GM21360 (cell line): Measurements from ENCODE around the gene PRR7.
A peak's percentile ranks its signal among the peaks of the same experiment; 100 is the strongest.

Experiments used
- ATAC-seq: cut with Tn5 transposase; IDR thresholded peaks from one replicate; pipeline ENCODE4 v1.9.1; 2021; ENCODE audit warnings: mild to moderate bottlenecking, moderate library complexity; ENCODE audit not compliant: unreplicated experiment

PRR7 gene

GRCh38 chr5:177496070-177496726 lies 49.6 kb downstream of the PRR7 start:
- ATAC-seq: no peak

- ATAC-seq: peak; percentile 7
Observed at GRCh38 chr5:177496727-177497291, 50.2 kb downstream of the PRR7 start.

GRCh38 chr5:177497292-177498012 lies 50.8 kb downstream of the PRR7 start, which contains the start of gene PDLIM7:
PDLIM7 (minus strand) TSS chr5:177497604; CDS start chr5:177496512, 1,092 bp downstream.
- peak; percentile 67 for ATAC-seq

- no peak for ATAC-seq
Observed at GRCh38 chr5:177498013-177498787, 51.6 kb downstream of the PRR7 start.

GRCh38 chr5:177499842-177500241 lies 53.2 kb downstream of the PRR7 start:
- ATAC-seq: no peak

GRCh38 chr5:177500685-177501522 lies 54.3 kb downstream of the PRR7 start:
- no peak for ATAC-seq

GRCh38 chr5:177501874-177502678 lies 55.5 kb downstream of the PRR7 start:
- ATAC-seq: no peak

GRCh38 chr5:177502886-177503285 lies 56.3 kb downstream of the PRR7 start:
- ATAC-seq: no peak

GRCh38 chr5:177503351-177504085 lies 56.9 kb downstream of the PRR7 start:
- no peak for ATAC-seq

- no peak for ATAC-seq
Observed at GRCh38 chr5:177504086-177505056, 57.8 kb downstream of the PRR7 start.

- ATAC-seq: no peak
Observed at GRCh38 chr5:177505075-177505474, 58.5 kb downstream of the PRR7 start.
